ENCODE data around the gene NTSR1. TPM values are rescaled to one million over a fixed set of nuclear protein-coding genes. Genes with fewer than 3 reads are reported as not detected.

The NTSR1 gene
- total and polyA plus RNA-seq, 5 donors: 0.06 TPM; not detected in 4

DNA sequence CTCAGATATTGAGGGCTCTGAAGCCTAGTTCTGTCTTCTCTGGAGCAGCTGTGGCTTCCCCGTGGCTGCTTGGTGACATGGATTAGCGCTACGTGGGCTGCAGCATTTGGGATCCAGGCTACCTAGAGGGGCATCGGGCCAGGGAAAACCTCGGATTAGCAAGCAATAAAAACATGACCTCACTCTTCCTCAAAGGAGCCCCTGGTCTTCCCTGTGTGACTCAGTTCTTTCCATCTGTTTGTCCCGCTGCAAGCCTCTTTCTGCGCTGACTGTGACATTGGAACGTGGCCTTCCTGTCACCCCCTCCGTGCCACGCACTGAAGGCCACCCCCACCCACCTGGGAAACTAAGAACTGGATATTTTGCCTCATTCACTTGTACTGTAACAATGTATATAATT is 91.2 kb downstream of the NTSR1 start:
- Histone ChIP-seq H3K4me3 (ENCODE audit: low read length) (no peak overlapping the region), H3K9me3 (ENCODE audit: control insufficient read depth, low read length) (no peaks in the 10 kb centered on the region), H3K4me1 (ENCODE audit: control insufficient read depth, insufficient read depth, low read length) (no peaks in the 10 kb centered on the region), H3K27ac (ENCODE audit: low read length) (no peak overlapping the region), H3K27me3 (ENCODE audit: control insufficient read depth, insufficient read depth) (no peaks in the 10 kb centered on the region)
- intact Hi-C loops (cut with DNase I): loop anchor here in 1 of 4 donors (10.0 kb wide), 1 partner anchor 295 kb away; no protein-coding TSS in a partner anchor
- 83% methylated on average over 10 of the region's 10 CpGs for WGBS
- DNase-seq (no peak), ATAC-seq (no peak)

- no peak overlapping the region for H3K27ac ChIP-seq (ENCODE audit: low read length)
- 81% methylated on average over 26 of the region's 26 CpGs for WGBS
- no peaks in the 10 kb centered on the region for H3K4me1 ChIP-seq (ENCODE audit: control insufficient read depth, insufficient read depth, low read length)
- no peaks in the 10 kb centered on the region for H3K27me3 ChIP-seq (ENCODE audit: control insufficient read depth, insufficient read depth)
- ATAC-seq (no peak), DNase-seq (no peak)
- intact Hi-C loops (cut with DNase I): no loop called here
- no peaks in the 10 kb centered on the region for H3K9me3 ChIP-seq (ENCODE audit: control insufficient read depth, low read length)
- no peak overlapping the region for H3K4me3 ChIP-seq (ENCODE audit: low read length)
Observed at GRCh38 chr20:62800314-62801259, 92.0 kb downstream of the NTSR1 start.

DNA sequence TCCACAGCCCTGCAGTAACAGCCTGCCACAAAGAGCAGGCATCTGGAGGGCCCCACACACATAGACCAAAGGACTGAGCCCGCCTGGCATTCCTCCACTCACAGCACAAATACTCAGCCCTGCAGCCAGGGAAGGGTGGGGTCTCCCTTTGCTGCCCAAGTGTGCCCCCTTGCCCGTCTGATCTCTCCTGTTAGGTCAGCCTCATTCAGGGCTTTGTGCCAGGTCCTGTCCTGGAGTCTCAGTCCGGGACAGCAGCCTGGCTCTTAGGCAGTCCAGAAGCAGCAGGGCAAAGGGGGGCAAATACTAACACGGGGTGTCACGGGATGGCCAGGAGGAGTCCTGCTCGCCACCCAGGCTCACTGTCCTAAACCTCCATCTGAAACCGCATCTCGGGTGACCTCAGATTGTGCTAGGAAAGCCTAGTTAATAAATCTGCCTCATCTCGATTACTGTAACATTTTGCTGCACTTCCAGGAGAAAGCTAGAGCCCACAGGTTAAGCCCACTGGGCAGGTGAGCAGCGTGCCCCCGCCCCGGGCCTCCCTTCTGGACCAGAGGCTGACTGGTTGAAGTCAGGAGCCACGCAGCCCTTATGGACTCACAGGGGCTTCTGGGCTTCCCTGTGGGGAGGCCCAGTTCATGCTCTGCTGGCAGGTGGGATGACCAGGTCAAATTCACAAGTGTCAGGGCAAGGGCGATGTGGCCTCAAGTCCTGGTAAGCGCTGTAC is 92.8 kb downstream of the NTSR1 start:
- H3K9me3 ChIP-seq (ENCODE audit: control insufficient read depth, low read length): no peaks in the 10 kb centered on the region
- no peak overlapping the region for H3K4me3 ChIP-seq (ENCODE audit: low read length)
- H3K4me1 ChIP-seq (ENCODE audit: control insufficient read depth, insufficient read depth, low read length): peaks cover 6% of the 10 kb centered on the region
- peak overlapping the region; percentile 4 for H3K27ac ChIP-seq (ENCODE audit: low read length)
- ATAC-seq (peak in 1 of 2 donors; percentile 9), DNase-seq (peak in 1 of 3 donors; percentile 68)
- intact Hi-C loops (cut with DNase I): no loop called here
- 78% methylated on average over 15 of the region's 15 CpGs for WGBS
- H3K27me3 ChIP-seq (ENCODE audit: control insufficient read depth, insufficient read depth): no peaks in the 10 kb centered on the region

DNA sequence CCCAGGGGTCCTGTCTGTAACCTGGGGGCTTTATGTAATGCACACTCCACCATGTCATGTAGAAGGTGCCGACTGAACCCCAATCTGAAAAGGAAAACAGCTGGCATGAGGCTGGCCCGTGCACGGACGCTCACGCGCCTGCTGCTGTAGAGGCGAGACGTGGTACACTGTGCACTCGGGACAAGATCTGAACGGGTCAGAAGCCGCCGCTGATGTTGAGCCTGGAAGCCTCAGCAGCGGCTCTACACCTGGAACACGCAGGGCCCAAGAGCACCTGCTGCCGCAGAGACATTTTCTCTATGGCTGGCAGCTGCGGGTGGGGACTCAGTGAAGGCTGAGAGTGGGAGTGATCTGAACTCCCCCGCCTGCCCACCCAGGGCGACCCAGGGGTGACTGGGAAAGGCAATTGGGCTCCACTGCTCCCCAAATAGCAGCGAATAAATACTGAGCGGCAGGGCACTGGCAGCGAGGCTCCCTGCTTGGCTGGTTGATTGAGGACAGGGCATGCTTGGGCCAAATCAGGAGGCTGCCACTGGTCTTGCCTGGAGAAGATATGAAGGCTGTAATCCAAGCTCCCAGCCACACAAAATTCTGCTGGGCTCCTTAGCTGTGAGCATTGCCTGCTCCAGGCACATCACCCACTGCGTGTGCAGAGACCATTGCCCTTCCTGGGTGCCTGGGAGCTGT is 93.5 kb downstream of the NTSR1 start:
- intact Hi-C loops (cut with DNase I): no loop called here
- Histone ChIP-seq H3K4me3 (ENCODE audit: low read length) (no peak overlapping the region), H3K27me3 (ENCODE audit: control insufficient read depth, insufficient read depth) (no peaks in the 10 kb centered on the region), H3K4me1 (ENCODE audit: control insufficient read depth, insufficient read depth, low read length) (peaks cover 9% of the 10 kb centered on the region), H3K9me3 (ENCODE audit: control insufficient read depth, low read length) (no peaks in the 10 kb centered on the region), H3K27ac (ENCODE audit: low read length) (peak overlapping the region; percentile 10)
- ATAC-seq (no peak), DNase-seq (no peak)
- 81% methylated on average over 22 of the region's 22 CpGs for WGBS

- Histone ChIP-seq H3K27ac (ENCODE audit: low read length) (peak overlapping the region; percentile 27), H3K4me1 (ENCODE audit: control insufficient read depth, insufficient read depth, low read length) (peaks cover 11% of the 10 kb centered on the region), H3K4me3 (ENCODE audit: low read length) (peak overlapping the region; percentile 80), H3K27me3 (ENCODE audit: control insufficient read depth, insufficient read depth) (no peaks in the 10 kb centered on the region), H3K9me3 (ENCODE audit: control insufficient read depth, low read length) (no peaks in the 10 kb centered on the region)
- 18% methylated on average over 25 of the region's 25 CpGs for WGBS
- intact Hi-C loops (cut with DNase I): no loop called here
- peak in 1 of 3 donors; percentile 61 for DNase-seq
- ATAC-seq: no peak
Observed at GRCh38 chr20:62804021-62804626, 95.5 kb downstream of the NTSR1 start.

- Histone ChIP-seq H3K4me1 (ENCODE audit: control insufficient read depth, insufficient read depth, low read length) (peaks cover 11% of the 10 kb centered on the region), H3K27me3 (ENCODE audit: control insufficient read depth, insufficient read depth) (no peaks in the 10 kb centered on the region), H3K4me3 (ENCODE audit: low read length) (peak within 1 kb of the TSS; percentile 80), H3K27ac (ENCODE audit: low read length) (peak within 1 kb of the TSS; percentile 65), H3K9me3 (ENCODE audit: control insufficient read depth, low read length) (no peaks in the 10 kb centered on the region)
- peak; percentile 24 to 37 for ATAC-seq
- intact Hi-C loops (cut with DNase I): loop anchor here in 1 of 4 donors (5.0 kb wide), 1 partner anchor 137 kb away; no protein-coding TSS in a partner anchor
- under 1% methylated on average over 75 of the region's 77 CpGs for WGBS
- peak; percentile 72 to 89 (median 89) for DNase-seq
Observed at GRCh38 chr20:62804627-62805154, 96.1 kb downstream of the NTSR1 start, which contains the start of gene OGFR. Gene OGFR, plus strand, starts transcription at chr20:62804835. Its CDS starts 25 bp downstream, at chr20:62804860.

- ATAC-seq (peak; percentile 5 to 14), DNase-seq (peak in 1 of 3 donors; percentile 69)
- peak overlapping the region; percentile 54 for H3K27ac ChIP-seq (ENCODE audit: low read length)
- WGBS: under 1% methylated on average over 58 of the region's 58 CpGs
- no peaks in the 10 kb centered on the region for H3K9me3 ChIP-seq (ENCODE audit: control insufficient read depth, low read length)
- no peaks in the 10 kb centered on the region for H3K27me3 ChIP-seq (ENCODE audit: control insufficient read depth, insufficient read depth)
- peak overlapping the region; percentile 80 for H3K4me3 ChIP-seq (ENCODE audit: low read length)
- intact Hi-C loops (cut with DNase I): loop anchor here in 1 of 4 donors (5.0 kb wide), 1 partner anchor 138 kb away; no protein-coding TSS in a partner anchor
- peaks cover 11% of the 10 kb centered on the region for H3K4me1 ChIP-seq (ENCODE audit: control insufficient read depth, insufficient read depth, low read length)
Observed at GRCh38 chr20:62805155-62805710, 96.6 kb downstream of the NTSR1 start.

- DNase-seq (peak in 1 of 3 donors; percentile 83), ATAC-seq (peak; percentile 3 to 9)
- 29% methylated on average over 25 of the region's 25 CpGs for WGBS
- Histone ChIP-seq H3K27me3 (ENCODE audit: control insufficient read depth, insufficient read depth) (no peaks in the 10 kb centered on the region), H3K4me1 (ENCODE audit: control insufficient read depth, insufficient read depth, low read length) (peaks cover 11% of the 10 kb centered on the region), H3K4me3 (ENCODE audit: low read length) (peak overlapping the region; percentile 80), H3K9me3 (ENCODE audit: control insufficient read depth, low read length) (no peaks in the 10 kb centered on the region), H3K27ac (ENCODE audit: low read length) (peak overlapping the region; percentile 54)
- intact Hi-C loops (cut with DNase I): loop anchor here in 1 of 4 donors (5.0 kb wide), 1 partner anchor 139 kb away; no protein-coding TSS in a partner anchor
Observed at GRCh38 chr20:62805711-62806382, 97.2 kb downstream of the NTSR1 start.

GRCh38 chr20:62806383-62807050 is 97.9 kb downstream of the NTSR1 start:
- no peak overlapping the region for H3K27ac ChIP-seq (ENCODE audit: low read length)
- intact Hi-C loops (cut with DNase I): loop anchor here in 1 of 4 donors (5.0 kb wide), 1 partner anchor 139 kb away; no protein-coding TSS in a partner anchor
- ATAC-seq (no peak), DNase-seq (no peak)
- WGBS: 72% methylated on average over 11 of the region's 11 CpGs
- H3K9me3 ChIP-seq (ENCODE audit: control insufficient read depth, low read length): no peaks in the 10 kb centered on the region
- H3K4me1 ChIP-seq (ENCODE audit: control insufficient read depth, insufficient read depth, low read length): peaks cover 11% of the 10 kb centered on the region
- no peak overlapping the region for H3K4me3 ChIP-seq (ENCODE audit: low read length)
- no peaks in the 10 kb centered on the region for H3K27me3 ChIP-seq (ENCODE audit: control insufficient read depth, insufficient read depth)

Measured in right cardiac atrium (tissue), 5 donors.